ELR (cell line): Measurements from ENCODE around the gene SUCO.

Experiments
- DNase-seq: peaks from one replicate; pipeline ENCODE4 v3.0.0-alpha.2; 2015; ENCODE audit warnings: low read depth

Gene SUCO

GRCh38 chr1:172517545-172517944, 15.4 kb upstream of the SUCO start:
- DNase-seq: no peak

- no peak for DNase-seq
Measured at GRCh38 chr1:172529304-172529703, 3.6 kb upstream of the SUCO start.

- DNase-seq: peak; percentile 17
Measured at GRCh38 chr1:172530000-172530399, 3.0 kb upstream of the SUCO start.

DNA sequence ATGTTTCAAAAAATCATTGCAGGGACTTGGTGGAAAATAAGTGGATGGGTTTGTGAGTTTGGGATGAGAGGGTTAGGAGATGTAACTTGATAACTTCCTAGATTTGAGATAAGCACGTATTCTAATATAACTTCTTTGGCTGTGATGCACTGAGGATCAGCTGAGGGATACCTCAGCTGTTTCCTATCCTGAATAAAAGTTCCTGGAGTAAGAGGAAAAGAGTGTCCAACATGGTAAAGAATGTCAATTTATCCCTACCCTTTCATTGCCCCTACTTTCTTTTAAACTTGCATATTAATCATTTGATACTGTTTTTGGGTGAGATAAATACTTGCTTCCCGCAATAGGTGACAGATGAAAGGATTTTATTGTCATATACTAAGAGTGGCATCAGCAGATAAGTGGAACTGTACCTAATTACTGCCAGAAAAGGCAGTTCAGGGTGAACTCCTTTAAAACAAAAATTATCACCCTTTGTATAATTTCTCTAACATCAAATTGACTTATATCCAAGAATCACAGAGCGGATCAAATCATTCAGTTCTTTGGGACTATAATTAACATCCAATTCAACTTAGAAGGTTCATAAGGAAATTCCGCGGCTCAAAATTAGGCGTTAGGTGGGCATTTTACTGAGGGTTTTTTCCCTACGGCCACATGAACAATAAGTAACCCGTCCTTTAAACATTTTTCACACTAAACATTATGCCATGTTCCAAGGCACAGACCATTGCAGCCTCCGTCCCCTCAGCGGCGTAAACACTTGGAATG, 1.4 kb upstream of the SUCO start:
- DNase-seq: no peak

DNA sequence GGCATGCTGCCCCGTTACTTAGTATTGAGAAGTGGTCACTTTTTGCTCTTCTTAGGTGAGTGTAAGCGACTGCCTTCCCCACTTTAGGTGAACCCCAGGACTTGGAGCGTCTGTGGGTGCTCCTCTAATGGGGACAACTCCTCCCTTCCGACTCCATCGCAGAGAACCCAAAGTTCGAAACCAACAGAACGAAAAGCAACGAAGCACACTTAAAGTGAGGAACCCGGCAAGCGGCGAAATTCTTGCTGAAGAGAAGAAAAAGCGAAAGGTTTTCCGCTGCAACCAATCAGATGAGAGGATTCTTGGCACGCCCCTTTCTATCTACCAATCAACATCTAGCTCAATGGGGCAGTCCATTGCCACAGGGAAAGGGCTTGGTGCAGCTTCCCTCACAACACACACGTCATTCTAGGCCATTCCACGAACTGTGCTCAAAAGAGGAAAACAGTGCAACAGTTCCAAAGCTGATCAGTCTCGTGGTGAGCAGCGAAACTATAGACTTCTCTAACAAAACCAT, 709 bp upstream of the SUCO start:
- DNase-seq: peak; percentile 98

- DNase-seq: peak; percentile 62
Measured at GRCh38 chr1:172533513-172534151, 682 bp downstream of the SUCO start.

- no peak for DNase-seq
Measured at GRCh38 chr1:172536256-172536655, 3.3 kb downstream of the SUCO start.

- peak; percentile 59 for DNase-seq
Measured at GRCh38 chr1:172537366-172537765, 4.4 kb downstream of the SUCO start.

DNA sequence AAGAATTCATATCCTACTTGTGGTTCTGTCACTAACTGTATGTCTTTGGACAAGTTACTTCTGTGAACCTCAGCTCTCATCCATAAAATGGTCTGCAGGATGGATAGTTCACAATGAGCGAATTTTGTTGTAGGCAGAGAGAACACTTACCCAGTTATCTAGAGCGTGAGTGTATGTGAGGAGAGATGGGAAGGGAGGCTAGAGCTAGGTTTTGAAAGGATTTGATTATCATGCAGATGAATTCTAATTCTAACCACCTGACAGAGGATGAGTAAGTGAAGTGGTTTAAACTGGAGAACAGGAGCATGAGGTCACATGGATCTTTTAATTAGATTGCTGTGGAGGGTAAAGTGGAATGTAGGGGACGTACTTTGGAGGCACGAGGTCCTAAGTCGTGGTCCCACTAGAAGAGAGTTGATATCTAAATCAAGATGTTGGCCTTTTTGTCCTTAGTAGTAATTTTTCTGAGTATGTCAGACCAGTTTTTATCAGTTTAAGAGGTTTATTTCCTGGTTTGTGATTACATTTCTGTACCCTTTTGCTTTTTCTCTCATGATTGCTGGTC, 5.0 kb downstream of the SUCO start:
- DNase-seq: peak; percentile 23

DNA sequence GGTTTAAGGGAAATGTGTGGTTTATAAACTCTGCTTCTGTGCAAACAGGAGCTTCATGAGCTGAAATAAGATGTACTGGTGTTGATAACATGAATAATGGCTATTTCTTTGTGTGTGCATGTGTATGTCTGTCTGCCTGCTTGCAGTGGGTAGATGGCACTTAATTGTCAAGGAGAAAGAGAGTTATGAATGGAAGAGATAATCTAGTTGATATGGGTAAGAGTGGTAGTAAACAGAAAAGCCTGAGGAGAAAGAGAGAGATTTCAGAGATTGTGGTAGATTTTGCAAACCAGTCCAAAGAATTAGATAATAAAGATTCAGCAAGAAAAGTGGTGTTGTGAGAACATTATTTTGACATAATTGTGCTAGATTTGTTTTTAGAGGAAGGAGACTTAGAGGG, 7.7 kb downstream of the SUCO start:
- DNase-seq: no peak

GRCh38 chr1:172544481-172545104, 11.6 kb downstream of the SUCO start:
- DNase-seq: no peak

DNA sequence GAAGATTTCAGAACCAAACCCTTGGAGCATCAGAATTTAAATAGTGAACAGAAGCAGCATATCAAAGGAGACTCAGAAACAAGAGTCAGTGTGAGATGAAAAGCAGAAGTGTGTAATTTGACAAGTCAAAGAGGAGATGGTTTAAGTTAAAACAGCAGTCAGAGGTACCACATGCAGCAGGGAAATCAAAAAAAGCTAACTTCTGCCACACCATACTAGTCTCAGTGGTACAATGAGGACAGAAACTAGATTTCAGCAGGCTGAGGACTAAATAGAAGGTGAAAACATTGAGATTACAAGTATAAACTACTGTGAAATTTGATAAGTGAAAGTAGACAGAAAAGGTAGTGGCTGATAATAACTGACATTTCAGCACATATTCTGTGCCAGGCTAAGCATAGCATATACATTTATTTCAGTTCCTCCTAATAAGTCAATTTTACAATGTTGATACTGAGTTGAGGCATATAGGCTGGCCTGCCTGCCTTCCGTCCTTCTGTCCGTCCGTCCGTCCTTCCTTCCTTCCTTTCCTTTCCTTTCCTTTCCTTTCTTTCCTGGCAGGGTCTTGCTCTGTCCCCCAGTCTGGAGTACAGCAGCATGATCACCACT, 12.6 kb downstream of the SUCO start:
- no peak for DNase-seq

DNA sequence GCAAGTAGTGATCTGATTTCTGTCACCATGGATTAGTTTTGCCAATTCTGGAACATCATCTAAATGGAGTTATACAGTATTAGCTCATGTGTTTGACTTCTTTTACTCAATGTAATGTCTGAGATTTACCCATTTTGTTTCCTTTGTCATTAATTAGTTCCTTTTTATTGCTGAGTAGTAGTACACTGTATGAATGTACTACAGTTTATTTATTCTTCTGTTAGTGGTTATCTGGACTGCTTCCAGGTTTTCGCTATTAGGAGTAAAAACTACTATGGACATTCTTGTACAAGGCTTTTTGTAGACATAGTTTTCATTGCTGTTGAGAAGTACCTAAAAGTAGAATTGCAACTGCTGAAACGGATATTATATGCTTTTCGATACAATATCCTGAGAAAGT, 14.1 kb downstream of the SUCO start:
- DNase-seq: no peak

DNA sequence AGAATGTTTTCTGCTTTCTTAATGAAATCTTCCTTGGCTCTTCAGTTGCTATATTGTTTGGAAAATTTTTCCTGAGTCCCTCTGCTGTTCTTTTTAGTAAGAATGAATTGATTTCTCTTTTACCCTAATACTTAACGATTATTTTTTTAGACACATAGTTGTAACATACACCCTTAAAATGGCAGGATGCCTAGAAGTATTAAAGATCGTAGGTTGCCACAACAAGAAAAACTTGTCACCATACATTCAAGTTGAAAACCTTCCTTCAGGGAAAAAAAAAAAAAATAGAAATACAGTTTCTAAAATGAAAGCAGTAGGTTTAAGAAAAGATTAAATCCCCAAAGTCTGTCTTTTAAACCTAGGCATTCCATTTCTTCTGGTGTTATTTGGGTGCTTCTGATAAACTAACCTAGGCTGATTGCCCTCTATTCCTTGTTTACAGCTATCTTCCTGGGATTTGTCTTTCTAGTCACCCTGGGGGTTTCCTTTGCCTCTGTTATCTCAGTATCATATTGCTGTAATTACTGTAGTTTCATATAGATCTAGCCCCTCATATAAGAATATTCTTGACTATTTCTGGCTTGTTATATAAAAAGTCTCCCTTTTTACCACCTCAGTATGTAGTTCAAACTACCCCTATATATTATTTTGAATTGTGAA, 16.8 kb downstream of the SUCO start:
- no peak for DNase-seq

DNA sequence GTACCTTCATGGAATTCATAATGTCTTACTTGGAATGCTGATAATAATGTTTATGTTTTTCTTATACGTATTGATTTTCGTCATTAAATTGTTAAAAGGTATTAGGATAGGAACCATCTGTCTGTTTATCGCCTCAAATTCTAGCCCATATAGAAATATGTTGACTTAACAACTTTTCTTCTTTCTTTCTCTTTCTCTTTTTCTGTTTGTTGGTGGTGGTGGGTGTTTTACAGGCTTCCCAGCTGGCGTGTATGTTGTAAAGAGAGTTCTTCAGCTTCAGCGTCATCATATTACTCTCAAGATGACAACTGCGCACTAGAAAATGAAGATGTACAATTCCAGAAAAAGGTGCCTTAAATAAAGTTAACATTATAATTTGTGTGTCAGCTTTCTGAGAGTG, 18.3 kb downstream of the SUCO start:
- no peak for DNase-seq

DNA sequence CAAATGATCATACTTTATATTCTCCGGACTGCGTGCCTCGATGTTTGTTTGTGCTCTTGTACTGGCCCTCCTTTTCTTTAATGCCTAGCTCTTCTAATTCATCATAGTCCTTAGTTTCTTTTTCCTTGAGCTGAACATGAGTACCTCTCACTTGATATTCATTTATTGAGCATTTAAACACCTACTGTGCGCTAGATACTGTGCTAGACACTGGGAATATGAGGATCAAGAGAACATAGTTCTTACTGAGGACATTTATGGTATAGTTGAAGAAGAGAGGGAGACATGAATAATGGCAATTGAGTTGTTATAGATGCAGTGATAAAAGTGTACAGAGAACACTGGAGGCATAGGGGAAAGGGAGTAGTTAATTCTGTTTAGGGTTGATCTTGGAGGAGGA, 22.0 kb downstream of the SUCO start:
- DNase-seq: no peak

DNA sequence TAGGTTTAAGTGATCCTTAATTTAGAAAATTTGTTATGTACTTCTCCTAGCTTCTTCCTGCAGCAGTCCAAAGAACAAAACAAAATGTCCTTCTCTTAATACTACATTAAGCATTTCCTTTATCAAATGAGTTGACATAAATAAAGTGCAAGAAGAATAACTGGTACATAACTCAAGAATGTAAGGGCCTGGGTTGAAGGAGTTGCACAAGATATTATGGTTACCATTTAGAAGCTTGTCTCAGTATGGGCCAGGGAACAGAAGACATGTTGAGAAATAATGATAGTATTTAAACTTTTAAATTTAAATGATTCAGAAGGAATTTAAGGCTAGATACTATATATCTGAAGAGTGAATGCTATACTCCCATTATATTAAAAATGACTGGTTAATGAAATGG, 23.5 kb downstream of the SUCO start:
- DNase-seq: no peak

GRCh38 chr1:172557270-172557669, 24.3 kb downstream of the SUCO start:
- no peak for DNase-seq

- DNase-seq: no peak
Measured at GRCh38 chr1:172559572-172560210, 26.7 kb downstream of the SUCO start.

GRCh38 chr1:172561252-172561651, 28.3 kb downstream of the SUCO start:
- peak; percentile 85 for DNase-seq
